Measurements from ENCODE around the gene ERCC2.
"Not testable (repeated sequence)": the region's sequence is repeated elsewhere in the genome, so short reads cannot be mapped to it uniquely, and the experiment has no call there.

Gene ERCC2

DNA sequence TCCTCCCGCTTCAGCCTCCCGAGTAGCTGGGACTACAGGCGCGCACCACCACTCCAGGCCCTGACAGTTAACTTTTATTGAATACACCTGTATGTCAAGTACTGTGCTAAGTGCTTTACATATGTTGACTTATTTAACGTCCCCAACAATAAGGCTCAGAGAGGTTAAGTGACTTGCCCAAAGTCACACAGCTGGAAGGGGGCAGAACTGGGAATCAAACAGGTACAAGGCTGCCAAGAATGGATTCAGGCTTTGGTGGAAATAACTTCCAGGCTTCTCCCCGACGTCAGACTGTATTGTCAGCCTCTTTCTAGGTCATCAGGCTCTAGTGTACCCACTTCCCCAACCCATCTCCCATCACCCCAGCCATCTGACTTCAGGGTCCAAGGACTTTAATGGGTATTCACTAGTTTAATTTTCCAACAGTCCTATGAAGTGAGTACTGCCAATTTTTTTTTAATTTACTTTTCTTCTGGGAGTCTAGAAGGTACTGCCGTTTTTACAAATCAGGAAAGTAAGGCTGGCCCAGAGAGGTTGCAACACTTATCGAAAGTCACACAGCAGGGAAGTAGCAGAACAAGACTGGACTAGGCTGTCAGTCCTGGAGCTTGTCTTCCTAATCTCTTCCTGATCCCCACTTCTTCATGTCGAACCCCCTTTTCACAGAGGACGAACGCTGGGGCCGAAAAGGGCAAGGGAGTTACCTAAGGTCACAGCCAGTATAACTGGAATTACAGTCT, 42.8 kb downstream of the ERCC2 start:
- DNase-seq = no peak

DNA sequence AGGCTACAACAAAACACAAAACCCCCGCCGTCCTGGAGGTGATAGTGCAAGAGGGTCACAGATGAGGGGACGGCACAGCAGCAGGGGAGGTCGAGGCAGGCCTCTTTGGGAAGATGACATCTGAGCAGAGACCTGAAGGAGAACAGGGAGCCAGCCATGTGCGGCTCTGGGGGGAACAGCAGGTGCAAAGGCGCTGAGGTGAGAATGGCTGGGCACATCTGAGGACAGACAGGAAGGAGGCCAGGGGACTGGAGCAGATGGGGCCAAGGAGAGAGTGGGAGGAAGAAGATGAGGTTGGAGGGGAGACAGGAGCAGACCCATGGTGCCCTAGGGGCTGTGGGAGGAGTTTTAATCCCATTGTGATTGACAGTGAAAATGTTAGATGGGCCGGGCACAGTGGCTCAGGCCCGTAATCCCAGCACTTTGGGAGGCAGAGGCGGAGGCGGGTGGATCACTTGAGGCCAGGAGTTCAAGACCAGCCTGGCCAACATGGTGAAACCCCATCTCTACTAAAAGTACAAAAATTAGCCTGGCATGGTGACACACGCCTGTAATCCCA, 45.9 kb downstream of the ERCC2 start:
- no peak for DNase-seq

DNA sequence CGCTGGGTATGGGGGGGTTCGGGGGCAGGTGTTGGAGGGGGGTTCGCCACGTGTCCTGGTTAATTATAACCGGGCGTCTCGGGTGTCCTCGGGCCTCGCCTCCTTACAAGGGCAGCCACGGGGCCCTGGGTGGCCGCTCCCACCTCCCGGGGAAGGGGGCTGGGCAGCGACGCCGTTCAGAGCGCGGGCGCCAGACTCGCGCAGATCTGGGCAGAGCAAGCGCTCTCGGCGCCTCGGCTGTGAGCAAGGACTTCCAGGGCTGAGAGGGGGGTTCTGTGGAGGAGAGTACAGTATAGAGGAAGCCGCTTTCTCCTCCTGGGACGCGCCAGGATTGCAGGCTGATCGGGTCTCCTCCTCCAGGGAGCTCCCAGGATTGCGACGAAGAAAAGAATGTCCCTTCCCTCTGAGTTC, 46.7 kb downstream of the ERCC2 start:
- no peak for DNase-seq

DNA sequence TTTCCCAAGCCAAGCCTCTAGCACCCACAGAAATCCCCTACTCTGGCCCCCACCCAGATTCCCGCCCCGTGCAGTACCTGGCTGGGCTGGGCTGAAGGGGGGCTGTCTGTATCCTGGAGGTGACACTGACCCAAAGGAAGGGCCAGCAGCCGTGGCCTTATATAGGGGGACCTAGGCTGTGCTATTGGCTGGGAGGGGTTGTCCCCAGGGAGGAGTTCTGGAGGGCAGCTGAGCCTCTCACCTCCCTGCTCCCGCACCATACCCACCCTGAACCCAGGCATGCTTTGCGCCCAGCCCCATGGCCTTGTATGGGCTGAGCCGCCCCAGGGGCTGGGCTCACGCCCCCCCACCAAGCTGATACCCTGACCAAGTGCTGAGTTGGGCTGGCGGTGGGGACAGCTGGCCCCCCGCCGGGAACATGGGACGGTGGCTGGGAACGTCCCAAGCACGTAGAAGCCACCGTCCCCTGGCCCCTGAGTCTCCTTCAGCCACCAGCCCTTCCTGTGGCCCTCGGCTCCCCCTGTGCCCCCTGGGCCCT, 47.6 kb downstream of the ERCC2 start, which contains the start of gene CKM:
TSS of gene CKM (minus strand) at position 132 of the 538 bp plus-strand sequence. CDS start 3,162 bp downstream, outside the sequence.
- no peak for DNase-seq

DNA sequence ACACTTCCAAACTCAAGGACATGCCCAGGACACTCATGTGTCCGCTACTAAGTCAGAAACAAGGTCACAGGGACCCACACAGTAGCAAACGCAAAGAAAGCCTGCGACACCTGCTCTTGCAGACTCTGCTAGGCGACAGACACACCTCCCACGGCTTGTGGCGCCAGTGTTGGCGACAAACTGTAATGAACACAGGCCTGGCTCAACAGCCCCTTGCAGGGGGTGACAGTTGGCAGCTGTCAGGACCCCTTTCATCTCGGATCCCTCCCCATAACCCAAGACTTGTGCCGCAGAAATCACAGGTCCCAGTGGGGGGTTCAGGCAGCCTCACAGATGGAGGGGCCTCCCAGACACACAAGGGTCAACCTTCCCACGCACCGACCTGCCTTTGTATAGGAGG, 48.1 kb downstream of the ERCC2 start:
- DNase-seq = peak; percentile 71

DNA sequence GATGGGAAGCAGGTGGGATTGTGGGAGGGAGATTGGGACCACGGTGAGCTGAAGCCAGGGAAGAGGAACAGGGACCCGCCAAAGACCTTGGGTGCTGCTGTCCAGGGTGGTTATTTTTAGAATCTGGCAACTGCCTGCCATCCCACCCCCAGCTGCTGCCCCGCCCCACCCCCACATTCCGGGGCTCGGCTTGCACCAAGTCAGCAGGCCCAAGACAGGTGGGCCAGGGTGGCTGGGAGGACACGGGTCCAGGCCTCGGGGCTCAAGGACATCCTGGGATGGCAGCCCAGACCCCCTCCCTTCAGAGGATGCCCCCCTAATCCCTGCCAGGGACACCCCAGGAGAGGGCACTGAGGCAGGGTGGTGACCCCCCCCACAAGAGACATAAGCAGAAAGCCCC, 48.5 kb downstream of the ERCC2 start:
- DNase-seq = no peak

DNA sequence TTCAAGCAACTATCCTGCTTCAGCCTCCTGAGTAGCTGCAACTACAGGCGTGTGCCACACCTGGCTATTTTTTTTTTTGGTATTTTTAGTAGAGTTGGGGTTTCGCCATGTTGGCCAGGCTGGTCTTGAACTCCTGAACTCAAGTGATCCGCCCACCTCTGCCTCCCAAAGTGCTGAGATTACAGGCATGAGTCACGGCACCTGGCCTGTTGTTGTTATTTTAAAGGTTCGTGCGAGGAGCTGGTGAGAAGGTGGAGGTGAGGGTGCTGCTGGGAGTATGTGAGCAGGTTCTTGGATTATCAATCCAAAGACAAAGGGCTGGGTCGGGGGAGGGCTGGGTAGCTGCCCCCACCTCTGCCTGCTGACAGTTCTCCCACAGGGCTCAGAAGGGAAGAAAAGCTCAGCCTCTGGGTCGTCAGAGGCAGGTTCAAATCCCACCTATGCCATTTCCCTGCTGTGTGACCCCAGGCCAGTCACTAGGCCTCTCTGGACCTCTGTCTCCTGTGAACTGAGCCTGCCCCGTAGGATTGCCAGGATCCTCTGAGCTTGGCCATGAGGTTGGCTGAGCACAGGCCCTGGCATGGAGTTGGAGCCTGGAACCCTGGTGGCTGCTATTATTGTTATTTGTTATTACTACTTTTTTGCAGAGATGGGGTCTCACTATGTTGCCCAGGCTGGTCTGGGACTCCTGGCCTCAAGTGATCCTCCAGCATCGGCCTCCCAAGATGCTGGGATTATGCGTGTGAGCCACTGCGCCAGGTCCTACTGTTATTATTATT, 49.2 kb downstream of the ERCC2 start:
- DNase-seq = no peak

DNA sequence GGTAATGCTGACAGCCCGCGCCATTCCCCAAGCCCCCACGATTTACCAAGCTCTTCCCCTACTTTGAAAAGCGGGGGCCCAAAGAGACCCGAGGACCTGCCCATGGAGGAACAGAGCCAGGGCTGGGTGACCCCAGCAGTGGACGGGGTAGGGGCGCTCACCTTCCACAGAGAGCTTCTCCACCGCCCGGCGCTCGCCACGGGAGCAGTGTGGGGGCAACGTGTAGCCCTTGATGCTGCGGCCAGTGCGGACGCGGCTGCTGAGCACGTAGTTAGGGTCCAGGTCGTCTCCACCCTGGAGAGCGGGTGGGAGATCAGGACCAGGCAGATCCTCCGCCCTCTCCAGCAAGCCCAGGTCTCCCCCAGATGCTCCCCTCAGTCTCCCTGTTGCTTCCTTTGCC, 55.1 kb downstream of the ERCC2 start:
- DNase-seq = no peak

DNA sequence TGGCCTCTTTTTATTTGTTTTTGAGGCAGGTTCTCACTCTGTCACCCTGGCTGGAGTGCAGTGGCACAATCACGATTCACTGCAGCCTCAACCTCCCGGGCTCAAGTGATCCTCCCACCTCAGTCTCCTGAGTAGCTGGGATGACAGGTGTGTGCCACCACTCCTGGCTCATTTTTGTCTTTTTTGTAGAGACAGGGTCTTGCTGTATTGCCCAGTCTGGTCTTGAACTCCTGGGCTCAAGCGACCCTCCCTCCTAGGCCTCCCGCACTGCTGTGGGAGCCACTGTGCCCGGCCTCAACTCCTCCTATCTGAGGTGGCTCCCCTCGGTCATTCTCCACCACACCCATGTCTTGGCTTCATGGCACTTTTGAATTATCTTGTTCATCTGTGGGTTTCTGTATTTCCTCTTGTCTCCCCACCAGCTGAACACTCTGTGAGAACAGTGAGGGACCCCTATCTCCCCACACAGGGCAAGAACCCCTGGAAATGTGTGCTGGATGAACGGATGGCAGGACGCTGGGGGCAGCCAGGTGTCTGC, 55.6 kb downstream of the ERCC2 start:
- no peak for DNase-seq

DNA sequence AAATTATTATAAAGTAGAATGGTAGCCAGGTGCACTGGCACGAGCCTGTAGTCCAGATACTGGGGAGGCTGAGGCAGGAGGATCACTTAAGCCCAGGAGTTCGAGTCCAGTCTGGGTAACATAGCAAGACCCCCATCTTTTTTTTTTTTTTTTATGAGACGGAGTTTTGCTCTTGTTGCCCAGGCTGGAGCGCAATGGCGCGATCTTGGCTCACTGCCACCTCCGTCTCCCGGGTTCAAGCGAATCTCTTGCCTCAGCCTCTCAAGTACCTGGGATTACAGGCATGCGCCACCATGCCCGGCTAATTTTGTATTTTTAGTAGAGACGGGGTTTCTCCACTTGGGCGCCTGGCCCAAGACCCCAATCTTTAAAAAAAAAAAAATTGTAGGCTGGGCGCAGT, 58.1 kb downstream of the ERCC2 start:
- not testable (repeated sequence) for DNase-seq

DNA sequence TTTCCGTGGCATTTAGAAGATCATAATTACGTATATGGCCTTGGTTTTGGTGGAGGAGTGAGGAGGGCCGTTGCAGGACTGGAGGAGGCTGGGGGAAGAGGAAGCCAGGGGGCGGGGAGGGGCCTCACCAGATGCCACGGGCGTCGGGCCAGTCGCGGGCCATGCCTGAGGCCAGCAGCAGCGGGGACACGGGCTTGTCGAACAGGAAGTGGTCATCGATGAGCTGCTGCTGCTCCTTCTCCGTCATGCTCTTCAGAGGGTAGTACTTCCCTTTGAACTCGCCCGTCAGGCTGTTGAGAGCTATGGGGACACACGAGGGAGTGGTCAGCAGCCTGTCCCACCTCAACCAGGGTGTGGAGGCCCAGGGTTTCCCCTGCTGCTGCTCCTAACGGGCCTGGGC, 58.8 kb downstream of the ERCC2 start:
- DNase-seq = no peak

DNA sequence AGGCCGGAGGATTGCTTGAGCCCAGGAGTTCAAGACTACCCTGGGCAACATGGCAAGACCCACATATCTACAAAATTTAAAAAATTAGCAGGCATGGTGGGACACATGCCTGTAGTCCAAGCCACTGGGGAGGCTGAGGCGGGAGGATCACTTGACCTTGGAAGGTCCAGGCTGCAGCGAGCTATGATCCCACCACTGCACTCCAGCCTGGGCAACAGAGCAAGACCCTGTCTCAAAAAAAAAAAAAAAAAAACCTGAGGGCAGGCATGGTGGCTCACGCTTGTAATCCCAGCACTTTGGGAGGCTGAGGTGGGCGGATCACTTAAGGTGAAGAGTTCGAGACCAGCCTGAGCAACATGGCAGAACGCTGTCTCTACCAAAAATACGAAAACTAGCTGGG, 61.1 kb downstream of the ERCC2 start:
- DNase-seq = not testable (repeated sequence)

DNA sequence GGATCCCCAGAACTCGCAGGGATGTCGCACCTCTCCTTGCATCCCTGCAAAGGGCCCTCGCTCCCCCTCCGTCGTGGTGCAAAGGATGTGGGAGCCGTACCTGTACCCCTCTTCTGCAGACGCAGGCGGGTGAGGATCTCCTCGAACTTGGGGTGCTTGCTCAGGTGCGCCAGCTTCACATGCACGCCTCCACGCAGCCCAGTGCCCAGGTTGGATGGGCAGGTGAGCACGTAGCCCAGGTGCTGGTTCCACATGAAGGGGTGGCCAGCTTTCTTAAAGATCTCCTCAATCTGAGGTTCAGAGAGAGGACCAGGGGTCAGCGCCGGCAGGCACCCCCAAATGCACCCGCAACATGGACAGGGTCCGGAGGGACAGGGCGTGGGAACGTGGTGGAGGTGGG, 63.0 kb downstream of the ERCC2 start:
- no peak for DNase-seq

DNA sequence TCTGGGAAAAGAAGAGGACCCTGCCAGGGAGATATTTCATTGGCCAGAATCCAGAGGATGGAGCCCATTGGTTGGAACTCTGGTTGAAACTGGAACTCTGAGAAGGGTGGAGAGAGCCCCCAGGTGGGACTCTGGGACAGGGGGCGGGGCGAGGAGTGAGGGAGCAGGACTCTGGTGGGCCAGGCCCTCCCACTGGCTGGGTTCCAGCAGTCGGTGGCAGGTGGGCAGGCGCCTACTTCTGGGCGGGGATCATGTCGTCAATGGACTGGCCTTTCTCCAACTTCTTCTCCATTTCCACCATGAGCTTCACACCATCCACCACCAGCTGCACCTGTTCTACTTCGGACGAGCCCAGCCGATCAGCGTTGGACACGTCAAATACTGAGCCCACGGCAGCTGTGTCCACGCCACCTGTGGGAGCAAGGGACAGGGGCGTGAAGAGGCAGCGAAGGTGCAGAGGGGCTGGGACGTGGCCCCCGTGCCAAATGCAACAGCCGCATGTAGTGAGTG, 63.8 kb downstream of the ERCC2 start:
- no peak for DNase-seq

DNA sequence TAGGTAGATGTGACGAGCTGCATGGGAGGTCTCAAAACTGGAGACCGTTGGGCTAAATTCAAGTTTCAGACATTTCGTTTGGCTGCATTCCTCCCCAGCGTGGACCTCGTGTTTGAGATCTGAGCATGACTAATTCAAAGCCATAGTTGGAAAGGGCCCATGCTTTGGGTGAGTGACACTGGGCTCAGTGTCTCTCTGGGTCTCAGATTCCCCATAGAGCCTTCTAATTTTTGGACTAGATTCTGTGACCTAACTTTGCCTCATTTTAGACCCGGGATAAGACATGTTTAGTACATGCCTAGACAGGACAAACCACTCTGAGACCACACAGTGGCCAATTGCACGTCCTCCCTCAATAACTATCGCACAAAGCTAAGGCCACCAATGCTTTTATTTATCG, 64.3 kb downstream of the ERCC2 start:
- no peak for DNase-seq

DNA sequence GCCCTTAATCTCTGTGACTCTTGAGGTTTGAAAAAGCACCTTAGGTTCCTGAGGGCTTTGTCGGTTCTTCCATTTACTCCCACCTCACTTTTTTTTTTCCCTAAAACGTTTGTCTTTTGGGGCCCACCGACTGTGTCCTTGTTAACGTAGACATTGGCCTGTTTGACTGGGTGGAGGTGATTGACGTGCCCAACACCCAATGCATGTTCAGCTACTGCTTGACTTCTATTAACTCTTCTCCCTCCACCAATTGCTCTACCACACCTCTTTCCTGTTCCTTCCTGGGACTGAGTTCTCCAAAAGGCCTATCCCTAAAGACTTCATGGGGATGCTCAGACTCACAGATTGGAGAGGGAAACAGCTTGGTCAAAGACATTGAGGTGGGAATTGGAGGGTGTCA, 65.0 kb downstream of the ERCC2 start:
- no peak for DNase-seq

DNA sequence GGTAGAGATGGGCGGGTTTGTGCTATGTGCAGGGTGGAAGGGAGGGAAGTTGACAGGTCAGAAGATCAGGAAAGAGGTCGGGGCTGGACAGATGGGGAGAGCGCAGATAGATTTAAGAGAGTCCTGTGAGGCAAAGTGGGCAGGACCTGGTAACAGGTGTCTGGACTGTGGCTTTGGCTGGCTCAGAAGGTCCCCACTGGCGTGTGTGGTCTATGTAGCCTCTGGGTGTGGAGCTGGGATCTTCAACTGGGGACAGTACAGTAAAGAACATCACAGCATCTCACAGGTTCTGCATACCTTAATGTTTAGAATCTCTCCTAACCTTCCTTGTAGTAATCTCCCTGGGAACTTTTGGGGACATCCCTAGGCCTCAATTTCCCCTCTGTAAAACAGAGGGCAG, 65.4 kb downstream of the ERCC2 start:
- no peak for DNase-seq

DNA sequence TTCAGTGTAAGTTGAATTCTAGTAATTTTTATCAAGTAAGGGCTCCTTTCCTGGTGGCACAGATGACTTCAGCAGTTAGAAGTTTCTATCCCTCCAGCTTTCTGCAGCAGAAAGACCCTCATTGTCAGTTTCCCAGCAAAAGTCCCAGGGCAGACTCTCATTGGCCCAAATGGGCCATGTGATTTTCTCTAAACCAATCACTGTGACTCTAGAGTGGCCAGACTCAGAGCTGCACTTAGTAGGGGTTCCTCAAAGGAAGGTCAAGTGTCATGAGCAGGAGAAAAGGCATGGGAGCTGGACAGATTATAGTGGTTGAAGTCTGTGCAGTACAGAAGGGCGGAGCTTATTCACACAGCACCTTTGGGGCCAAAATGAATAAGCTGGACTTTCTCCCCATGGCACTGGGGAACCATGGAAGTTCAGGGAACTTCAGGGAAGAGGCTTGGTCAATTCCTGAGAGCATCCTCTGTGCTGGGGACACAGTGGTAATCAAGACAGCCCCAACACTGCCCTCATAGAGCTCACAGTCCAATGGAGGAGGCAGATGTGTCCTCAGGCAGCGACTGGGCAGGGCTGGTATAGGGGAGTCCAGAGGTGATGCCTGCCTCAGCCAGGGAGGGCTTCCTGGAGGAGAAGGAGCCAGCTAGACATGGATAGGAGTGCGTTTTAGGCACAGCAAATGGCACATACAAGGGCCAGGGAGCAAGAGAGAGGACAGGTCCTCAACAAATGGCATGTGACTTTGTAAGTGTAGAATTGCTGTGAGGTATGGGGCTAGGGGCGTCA, 66.0 kb downstream of the ERCC2 start:
- no peak for DNase-seq

DNA sequence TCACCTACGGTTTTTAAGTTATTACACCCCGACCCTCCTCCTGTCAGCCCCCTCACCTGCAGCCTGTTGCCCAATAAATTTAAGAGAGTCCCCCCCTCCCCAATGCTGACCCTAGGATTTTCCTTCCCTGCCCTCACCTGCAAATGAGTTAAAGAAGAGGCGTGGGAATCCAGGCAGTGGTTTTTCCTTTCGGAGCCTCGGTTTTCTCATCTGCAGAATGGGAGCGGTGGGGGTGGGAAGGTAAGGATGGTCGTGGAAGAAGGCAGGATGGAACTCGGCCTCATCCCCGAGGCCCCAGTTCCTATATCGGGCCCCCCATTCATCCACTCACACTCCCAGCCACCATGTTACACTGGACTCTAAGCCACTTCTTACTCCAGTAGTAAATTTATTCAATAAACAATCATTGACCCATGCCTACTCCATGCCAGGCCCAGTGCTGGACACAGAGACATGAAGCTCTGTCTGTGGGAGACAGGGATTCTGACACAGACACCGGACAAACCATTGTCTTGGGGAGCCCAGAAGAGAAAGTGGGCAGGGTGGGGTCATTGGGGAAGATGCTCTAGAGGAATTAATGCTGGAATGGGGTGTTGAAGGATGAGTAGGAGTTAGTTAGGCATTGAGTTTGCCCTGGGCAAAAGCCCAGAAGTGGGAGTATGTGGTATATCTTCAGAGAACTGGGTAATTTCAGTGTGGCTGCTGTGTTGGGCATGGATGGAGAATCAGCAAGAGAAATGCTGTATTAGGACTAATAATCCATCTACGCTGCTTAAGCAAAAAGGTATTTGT, 66.9 kb downstream of the ERCC2 start:
- no peak for DNase-seq

DNA sequence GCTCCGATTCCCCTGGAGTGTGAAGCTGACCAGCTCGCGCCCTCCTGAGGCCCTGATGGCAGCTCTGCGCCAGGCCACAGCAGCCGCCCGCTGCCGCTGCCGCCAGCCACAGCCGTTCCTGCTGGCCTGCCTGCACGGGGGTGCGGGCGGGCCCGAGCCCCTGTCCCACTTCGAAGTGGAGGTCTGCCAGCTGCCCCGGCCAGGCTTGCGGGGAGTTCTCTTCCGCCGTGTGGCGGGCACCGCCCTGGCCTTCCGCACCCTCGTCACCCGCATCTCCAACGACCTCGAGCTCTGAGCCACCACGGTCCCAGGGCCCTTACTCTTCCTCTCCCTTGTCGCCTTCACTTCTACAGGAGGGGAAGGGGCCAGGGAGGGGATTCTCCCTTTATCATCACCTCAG, 68.0 kb downstream of the ERCC2 start:
- DNase-seq = no peak

Data from NCI-H1694 (cell line).